HepG2 (cell line): ENCODE measurements around the gene ARL5C. TPM values are rescaled to one million over a fixed set of nuclear protein-coding genes. Genes with fewer than 3 reads are reported as not detected.

Source experiments
- CENPX ChIP-seq: sonication (generic); formaldehyde crosslinking; IDR thresholded peaks from 2 replicates; pipeline ENCODE4 v1.9.0; 2021; ENCODE audit warnings: mild to moderate bottlenecking, missing genetic modification reagents, moderate library complexity
- E2F1 ChIP-seq: sonication (generic); formaldehyde crosslinking; IDR thresholded peaks from 2 replicates; pipeline ENCODE4 v1.5.0; 2020; ENCODE audit warnings: missing genetic modification reagents
- FLYWCH1 ChIP-seq: sonication (generic); formaldehyde crosslinking; IDR thresholded peaks from 2 replicates; pipeline ENCODE4 v1.8.1; 2023; ENCODE audit warnings: mild to moderate bottlenecking, missing genetic modification reagents
- FOXC1 ChIP-seq: sonication (generic); formaldehyde crosslinking; IDR thresholded peaks from 2 replicates; pipeline ENCODE4 v1.8.0; 2022; ENCODE audit warnings: mild to moderate bottlenecking, missing genetic modification reagents, borderline replicate concordance
- GATAD2A ChIP-seq: IDR thresholded peaks from 2 replicates; pipeline ENCODE4 v1.6.1; 2016
- HOXA5 ChIP-seq: sonication (generic); formaldehyde crosslinking; IDR thresholded peaks from 2 replicates; pipeline ENCODE4 v1.4.0; 2020; ENCODE audit warnings: missing genetic modification reagents
- KMT2B ChIP-seq: IDR thresholded peaks from 2 replicates; pipeline ENCODE4 v1.6.1; 2016; ENCODE audit warnings: missing genetic modification reagents, missing compliant biosample characterization
- LBX2 ChIP-seq: sonication (generic); formaldehyde crosslinking; IDR thresholded peaks from 2 replicates; pipeline ENCODE4 v1.5.0; 2020; ENCODE audit warnings: missing genetic modification reagents, mild to moderate bottlenecking, borderline replicate concordance
- NCOA5 ChIP-seq: sonication (generic); formaldehyde crosslinking; IDR thresholded peaks from 2 replicates; pipeline ENCODE4 v1.4.0; 2020; ENCODE audit warnings: missing genetic modification reagents
- NFATC3 ChIP-seq: sonication (generic); formaldehyde crosslinking; IDR thresholded peaks from 2 replicates; pipeline ENCODE4 v1.5.1; 2020; ENCODE audit warnings: mild to moderate bottlenecking, missing genetic modification reagents
- PCBP1 ChIP-seq: fragments of 200-400 bp; formaldehyde crosslinking; IDR thresholded peaks from 2 replicates; pipeline ENCODE4 v1.6.1; 2017; ENCODE audit warnings: mild to moderate bottlenecking, low read depth, low read length, borderline replicate concordance
- PHF20 ChIP-seq: sonication (generic); formaldehyde crosslinking; IDR thresholded peaks from 2 replicates; pipeline ENCODE4 v1.5.0; 2020; ENCODE audit warnings: mild to moderate bottlenecking, missing genetic modification reagents
- POLR2AphosphoS2 ChIP-seq: IDR thresholded peaks from 2 replicates; pipeline ENCODE4 v1.6.1; 2011; ENCODE audit warnings: low read depth, low read length, improper control_type of control experiment
- RBM22 ChIP-seq: fragments of 200-400 bp; formaldehyde crosslinking; optimal IDR thresholded peaks from 2 replicates; pipeline ENCODE3; 2017; ENCODE audit warnings: mild to moderate bottlenecking, low read length, moderate library complexity
- RFX5 ChIP-seq: IDR thresholded peaks from 2 replicates; pipeline ENCODE4 v1.6.1; 2011; ENCODE audit warnings: low read depth, low read length, improper control_type of control experiment
- SIX4 ChIP-seq: sonication (generic); formaldehyde crosslinking; IDR thresholded peaks from 2 replicates; pipeline ENCODE4 v1.4.0; 2020; ENCODE audit warnings: missing genetic modification reagents
- SUZ12 ChIP-seq: fragments of 150-350 bp; IDR thresholded peaks from 2 replicates; pipeline ENCODE4 v1.6.1; 2014; ENCODE audit warnings: low read depth, low read length
- TRAFD1 ChIP-seq: sonication (generic); formaldehyde crosslinking; IDR thresholded peaks from 2 replicates; pipeline ENCODE4 v1.5.1; 2020; ENCODE audit warnings: missing genetic modification reagents, mild to moderate bottlenecking, borderline replicate concordance
- ZHX1 ChIP-seq: sonication (generic); formaldehyde crosslinking; IDR thresholded peaks from 2 replicates; pipeline ENCODE4 v1.8.1; 2022; ENCODE audit warnings: low read depth, mild to moderate bottlenecking, missing genetic modification reagents
- ZKSCAN1 ChIP-seq: fragments of 150-350 bp; IDR thresholded peaks from 2 replicates; pipeline ENCODE4 v1.6.1; 2014; ENCODE audit warnings: low read length
- ZNF101 ChIP-seq: sonication (generic); formaldehyde crosslinking; IDR thresholded peaks from 2 replicates; pipeline ENCODE4 v1.4.0; 2020; ENCODE audit warnings: mild to moderate bottlenecking, low read depth, missing genetic modification reagents, borderline replicate concordance
- ZNF160 ChIP-seq: sonication (generic); formaldehyde crosslinking; IDR thresholded peaks from 2 replicates; pipeline ENCODE4 v1.8.0; 2022; ENCODE audit warnings: mild to moderate bottlenecking, inconsistent platforms, missing genetic modification reagents
- ZNF317 ChIP-seq: sonication (generic); formaldehyde crosslinking; IDR thresholded peaks from 2 replicates; pipeline ENCODE4 v1.5.0; 2020; ENCODE audit warnings: mild to moderate bottlenecking, missing genetic modification reagents
- ZNF337 ChIP-seq: sonication (generic); formaldehyde crosslinking; IDR thresholded peaks from 2 replicates; pipeline ENCODE4 v1.5.1; 2020; ENCODE audit warnings: missing genetic modification reagents, low read depth, mild to moderate bottlenecking, borderline replicate concordance
- ZNF430 ChIP-seq: sonication (generic); formaldehyde crosslinking; IDR thresholded peaks from 2 replicates; pipeline ENCODE4 v1.9.0; 2021; ENCODE audit warnings: mild to moderate bottlenecking, missing genetic modification reagents
- ZNF432 ChIP-seq: sonication (generic); formaldehyde crosslinking; IDR thresholded peaks from 2 replicates; pipeline ENCODE4 v1.5.0; 2020; ENCODE audit warnings: missing genetic modification reagents, mild to moderate bottlenecking, borderline replicate concordance
- ZNF460 ChIP-seq: sonication (generic); formaldehyde crosslinking; IDR thresholded peaks from 2 replicates; pipeline ENCODE4 v1.5.1; 2020; ENCODE audit warnings: missing genetic modification reagents, mild to moderate bottlenecking, borderline replicate concordance
- ZNF629 ChIP-seq: sonication (generic); formaldehyde crosslinking; conservative IDR thresholded peaks from 2 replicates; pipeline ENCODE4 v1.5.0; 2020; ENCODE audit warnings: missing genetic modification reagents
- polyA plus RNA-seq, 8 experiments: library from polyadenylated mRNA; depleted of rRNA in 3 of 8; stranded (reverse) in 7 of 8; unstranded in 1 of 8; fragments of >200 nt; fragmentation: Illumina TruSeq in 4 of 8; extraction: Trizol in 4 of 8; gene quantifications; 2 replicates each; pipeline versions ENCODE4 v1.2.1 to v1.2.3, GENCODE V29; 2011 to 2016; ENCODE audit warnings: low read depth in 4 of 8, missing spikeins in 1 of 8, mixed read lengths in 1 of 8; ENCODE audit not compliant: insufficient read depth in 1 of 8
- total RNA-seq, 5 experiments: library from RNA; depleted of rRNA; stranded (reverse); fragments of >200 nt; fragmentation: Illumina TruSeq; extraction: Trizol; gene quantifications; 2 replicates each; pipeline ENCODE4 v1.2.3, GENCODE V29; 2016; ENCODE audit warnings: low read depth in 1 of 5

Gene ARL5C
- total and polyA plus RNA-seq, 2 of the 13 experiments (the other 11 are each of a cell fraction or from before 2014, with no cell fraction given), result not detected

- TF ChIP-seq RFX5 (no peak), NFATC3 (CRISPR knock-in tag) (no peak), ZNF629 (CRISPR knock-in tag) (peak; percentile 51; the same call in 1 of the 2 replicates), HOXA5 (CRISPR knock-in tag) (0 out of 2 replicates have a peak, but pooled peaks have one; percentile 51), SIX4 (CRISPR knock-in tag) (no peak), NCOA5 (CRISPR knock-in tag) (no peak), GATAD2A (CRISPR knock-in tag) (peak; percentile 45; the same call in 1 of the 2 replicates), RBM22 (peak; percentile 96), ZNF460 (CRISPR knock-in tag) (no peak), TRAFD1 (no peak), KMT2B (CRISPR knock-in tag) (0 out of 2 replicates have a peak, but pooled peaks have one; percentile 14), ZKSCAN1 (no peak; the same call in none of the 2 replicates), ZNF337 (CRISPR knock-in tag) (0 out of 2 replicates have a peak, but pooled peaks have one; percentile 20), ZNF101 (CRISPR knock-in tag) (no peak), E2F1 (no peak), LBX2 (CRISPR knock-in tag) (no peak), PCBP1 (no peak), ZHX1 (CRISPR knock-in tag) (no peak), ZNF430 (CRISPR knock-in tag) (no peak), SUZ12 (no peak), PHF20 (CRISPR knock-in tag) (no peak), ZNF160 (no peak; the same call in 1 of the 2 replicates), ZNF317 (no peak), ZNF432 (CRISPR knock-in tag) (no peak), FOXC1 (CRISPR knock-in tag) (no peak), CENPX (CRISPR knock-in tag) (no peak), POLR2AphosphoS2 (no peak), FLYWCH1 (CRISPR knock-in tag) (no peak)
These were observed 12.3 kb downstream of the ARL5C start (continued) for GRCh38 chr17:39153599-39154051.
